Peyer's patch (tissue), 4 donors: ENCODE results near the gene MAP1B. TPM values are rescaled to one million over a fixed set of nuclear protein-coding genes. Genes with fewer than 3 reads are reported as not detected.

Experiments used
- DNase-seq, 3 donors: peaks; one replicate each; pipeline ENCODE4 v3.0.0-alpha.2; 2017 to 2019
- H3K27ac ChIP-seq, 4 donors: fragments of 200-600 bp; sonication (generic); one replicate each; pipeline ENCODE4 v1.5.1; 2016 to 2019
- H3K27me3 ChIP-seq, 2 donors: fragments of 200-600 bp; sonication (generic); one replicate each; pipeline ENCODE4 v1.5.1; 2019
- H3K36me3 ChIP-seq, 3 donors: fragments of 200-600 bp; sonication (generic); one replicate each; pipeline ENCODE4 v1.5.1; 2016 to 2019
- H3K4me1 ChIP-seq, 4 donors: fragments of 200-600 bp; sonication (generic); one replicate each; pipeline ENCODE4 v1.5.1; 2016 to 2019
- H3K4me3 ChIP-seq, 4 donors: fragments of 200-600 bp; sonication (generic); 1 replicate in 3 of 4; 2 replicates in 1 of 4; pipeline ENCODE4 v1.5.1; 2016 to 2019; ENCODE audit warnings: mild to moderate bottlenecking in 1 of 4
- H3K9me3 ChIP-seq, 4 donors: fragments of 200-600 bp; sonication (generic); one replicate each; pipeline ENCODE4 v1.5.1; 2016 to 2019; ENCODE audit warnings: mild to moderate bottlenecking in 1 of 4
- POLR2A ChIP-seq, 2 donors: fragments of 450-650 bp; IDR thresholded peaks; one replicate each; pipeline ENCODE4 v1.5.1; 2017; ENCODE audit warnings: antibody characterized with exemption in 2 of 2, mild to moderate bottlenecking in 2 of 2, moderate library complexity in 2 of 2
- total RNA-seq, 4 donors: library from RNA; depleted of rRNA; stranded (reverse); fragments of >200 nt; gene quantifications; one replicate each; pipeline ENCODE4 v1.1.0, GENCODE V29; 2016
- TF ChIP-seq, protein P1 (sequence below), 6 experiments: fragments of 450-650 bp in 4 of 6; fragments of 200-600 bp in 2 of 6; sonication (generic) in 1 of 6; IDR thresholded peaks; one replicate each; pipeline ENCODE4 v1.5.1; 2017 to 2019; ENCODE audit warnings: antibody characterized with exemption in 6 of 6, mild to moderate bottlenecking in 3 of 6, moderate library complexity in 1 of 6

MAP1B gene
- total RNA-seq, 4 donors from 2014 or later = 16.3 to 38.0 (median 25.7) TPM

DNA sequence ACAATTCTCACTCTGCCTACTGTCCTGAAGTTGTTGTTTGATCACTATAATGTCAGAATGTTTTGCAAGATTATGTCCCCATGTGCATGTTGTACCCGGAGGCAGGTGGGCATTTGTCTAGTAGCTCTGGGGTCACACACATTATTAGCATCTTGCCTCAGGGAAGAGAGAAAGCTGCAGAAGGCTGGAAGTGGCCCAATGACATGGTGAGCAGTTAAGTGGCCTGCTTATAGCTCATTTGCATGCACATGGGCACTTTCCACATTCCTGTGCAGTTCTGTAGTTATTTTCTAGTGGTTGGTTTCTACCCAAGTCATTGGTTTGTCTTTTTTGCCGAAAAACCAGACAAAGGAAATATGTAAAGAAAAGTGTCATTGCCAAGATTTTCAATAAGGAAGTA, 80.9 kb downstream of the MAP1B start:
- H3K9me3 ChIP-seq = no peaks in the 10 kb centered on the region
- no peaks in the 10 kb centered on the region for H3K27me3 ChIP-seq
- DNase-seq = no peak
- peaks cover 0 to 4% (median 0%) of the 10 kb centered on the region in 4 donors for H3K4me1 ChIP-seq
- no peak overlapping the region for H3K27ac ChIP-seq
- no peaks in the 10 kb centered on the region for H3K36me3 ChIP-seq
- no peak overlapping the region for H3K4me3 ChIP-seq
- TF ChIP-seq, protein P1, sequence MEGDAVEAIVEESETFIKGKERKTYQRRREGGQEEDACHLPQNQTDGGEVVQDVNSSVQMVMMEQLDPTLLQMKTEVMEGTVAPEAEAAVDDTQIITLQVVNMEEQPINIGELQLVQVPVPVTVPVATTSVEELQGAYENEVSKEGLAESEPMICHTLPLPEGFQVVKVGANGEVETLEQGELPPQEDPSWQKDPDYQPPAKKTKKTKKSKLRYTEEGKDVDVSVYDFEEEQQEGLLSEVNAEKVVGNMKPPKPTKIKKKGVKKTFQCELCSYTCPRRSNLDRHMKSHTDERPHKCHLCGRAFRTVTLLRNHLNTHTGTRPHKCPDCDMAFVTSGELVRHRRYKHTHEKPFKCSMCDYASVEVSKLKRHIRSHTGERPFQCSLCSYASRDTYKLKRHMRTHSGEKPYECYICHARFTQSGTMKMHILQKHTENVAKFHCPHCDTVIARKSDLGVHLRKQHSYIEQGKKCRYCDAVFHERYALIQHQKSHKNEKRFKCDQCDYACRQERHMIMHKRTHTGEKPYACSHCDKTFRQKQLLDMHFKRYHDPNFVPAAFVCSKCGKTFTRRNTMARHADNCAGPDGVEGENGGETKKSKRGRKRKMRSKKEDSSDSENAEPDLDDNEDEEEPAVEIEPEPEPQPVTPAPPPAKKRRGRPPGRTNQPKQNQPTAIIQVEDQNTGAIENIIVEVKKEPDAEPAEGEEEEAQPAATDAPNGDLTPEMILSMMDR (IDR thresholded peaks at IDR 0.05) = no peak
- TF ChIP-seq POLR2A (IDR thresholded peaks at IDR 0.05) = no peak

DNA sequence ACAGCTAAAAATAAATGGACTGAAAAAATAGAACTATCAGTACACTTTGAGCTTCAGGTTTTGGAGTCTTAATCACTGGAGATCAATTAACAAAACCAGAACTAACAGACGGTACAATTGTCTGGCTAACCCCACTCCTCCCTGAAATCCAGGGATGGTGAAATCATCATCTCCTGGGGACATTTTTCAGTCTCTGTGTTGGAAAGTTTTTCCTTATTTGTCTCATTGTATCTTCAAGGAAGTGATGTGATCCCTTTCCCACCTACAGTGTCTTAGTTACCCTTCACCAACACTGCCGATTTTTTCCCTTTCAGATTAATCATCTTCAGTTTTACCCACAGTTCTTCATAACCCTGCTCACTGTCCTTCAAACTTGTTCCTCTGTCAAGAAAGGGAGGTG, 81.9 kb downstream of the MAP1B start:
- H3K4me1 ChIP-seq = peaks cover 0 to 4% (median 0%) of the 10 kb centered on the region in 4 donors
- H3K9me3 ChIP-seq = no peaks in the 10 kb centered on the region
- no peak for TF ChIP-seq POLR2A (IDR thresholded peaks at IDR 0.05)
- TF ChIP-seq, protein P1 (IDR thresholded peaks at IDR 0.05) = no peak
- no peak for DNase-seq
- H3K27me3 ChIP-seq = no peaks in the 10 kb centered on the region
- H3K36me3 ChIP-seq = no peaks in the 10 kb centered on the region
- H3K4me3 ChIP-seq = no peak overlapping the region
- H3K27ac ChIP-seq = no peak overlapping the region

DNA sequence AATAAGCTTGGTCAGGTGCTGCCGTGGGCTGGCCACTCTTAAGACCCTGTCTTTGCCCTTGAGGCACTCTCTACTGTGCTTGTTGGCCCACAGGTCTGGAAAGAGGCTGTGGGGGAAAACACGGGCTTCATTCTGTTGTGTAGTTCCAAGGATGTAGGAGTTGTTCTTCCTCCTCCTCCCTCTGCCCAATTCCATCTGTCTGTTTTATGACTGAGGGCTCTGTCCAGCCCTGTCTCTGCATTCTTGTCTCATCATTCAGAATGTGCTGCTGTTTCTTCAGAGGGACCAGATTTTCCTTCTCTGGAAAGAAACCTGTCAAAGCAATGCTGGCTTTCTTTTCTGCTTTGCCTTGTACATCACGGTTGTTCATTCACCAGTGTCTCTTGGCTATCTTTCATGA, 84.1 kb downstream of the MAP1B start:
- H3K36me3 ChIP-seq = no peaks in the 10 kb centered on the region
- no peaks in the 10 kb centered on the region for H3K4me1 ChIP-seq
- H3K27me3 ChIP-seq = no peaks in the 10 kb centered on the region
- no peak overlapping the region for H3K27ac ChIP-seq
- TF ChIP-seq POLR2A (IDR thresholded peaks at IDR 0.05) = no peak
- TF ChIP-seq, protein P1 (IDR thresholded peaks at IDR 0.05) = no peak
- H3K9me3 ChIP-seq = no peaks in the 10 kb centered on the region
- DNase-seq = no peak
- H3K4me3 ChIP-seq = no peak overlapping the region

DNA sequence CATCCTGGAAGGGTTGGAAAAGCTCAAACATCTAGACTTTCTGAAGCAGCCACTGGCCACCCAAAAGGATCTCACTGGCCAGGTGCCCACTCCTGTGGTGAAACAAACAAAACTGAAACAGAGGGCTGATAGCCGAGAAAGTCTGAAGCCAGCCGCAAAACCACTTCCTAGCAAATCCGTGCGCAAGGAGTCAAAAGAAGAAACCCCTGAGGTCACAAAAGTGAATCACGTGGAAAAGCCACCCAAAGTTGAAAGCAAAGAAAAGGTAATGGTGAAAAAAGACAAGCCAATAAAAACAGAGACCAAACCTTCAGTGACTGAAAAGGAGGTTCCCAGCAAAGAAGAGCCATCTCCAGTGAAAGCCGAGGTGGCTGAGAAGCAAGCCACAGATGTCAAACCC, 87.6 kb downstream of the MAP1B start:
- H3K4me3 ChIP-seq = no peak overlapping the region
- peaks cover 0 to 3% (median 0%) of the 10 kb centered on the region in 3 donors for H3K36me3 ChIP-seq
- no peak for TF ChIP-seq POLR2A (IDR thresholded peaks at IDR 0.05)
- TF ChIP-seq, protein P1 (IDR thresholded peaks at IDR 0.05) = no peak
- H3K27ac ChIP-seq = no peak overlapping the region
- no peaks in the 10 kb centered on the region for H3K9me3 ChIP-seq
- DNase-seq = peak in 1 of 3 donors; percentile 39
- no peaks in the 10 kb centered on the region for H3K27me3 ChIP-seq
- H3K4me1 ChIP-seq = no peaks in the 10 kb centered on the region

DNA sequence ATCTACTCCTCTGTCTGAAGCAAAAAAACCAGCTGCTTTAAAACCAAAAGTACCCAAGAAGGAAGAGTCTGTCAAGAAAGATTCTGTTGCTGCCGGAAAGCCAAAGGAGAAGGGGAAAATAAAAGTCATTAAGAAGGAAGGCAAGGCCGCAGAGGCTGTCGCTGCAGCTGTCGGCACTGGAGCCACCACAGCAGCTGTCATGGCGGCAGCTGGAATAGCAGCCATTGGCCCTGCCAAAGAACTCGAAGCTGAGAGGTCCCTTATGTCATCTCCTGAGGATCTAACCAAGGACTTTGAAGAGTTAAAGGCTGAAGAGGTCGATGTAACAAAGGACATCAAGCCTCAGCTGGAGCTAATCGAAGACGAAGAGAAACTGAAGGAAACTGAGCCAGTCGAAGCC, 88.3 kb downstream of the MAP1B start:
- TF ChIP-seq, protein P1 (IDR thresholded peaks at IDR 0.05) = no peak
- no peak for TF ChIP-seq POLR2A (IDR thresholded peaks at IDR 0.05)
- no peaks in the 10 kb centered on the region for H3K4me1 ChIP-seq
- H3K4me3 ChIP-seq = no peak overlapping the region
- H3K36me3 ChIP-seq = peaks cover 0 to 3% (median 0%) of the 10 kb centered on the region in 3 donors
- H3K9me3 ChIP-seq = no peaks in the 10 kb centered on the region
- no peak for DNase-seq
- no peaks in the 10 kb centered on the region for H3K27me3 ChIP-seq
- H3K27ac ChIP-seq = no peak overlapping the region

DNA sequence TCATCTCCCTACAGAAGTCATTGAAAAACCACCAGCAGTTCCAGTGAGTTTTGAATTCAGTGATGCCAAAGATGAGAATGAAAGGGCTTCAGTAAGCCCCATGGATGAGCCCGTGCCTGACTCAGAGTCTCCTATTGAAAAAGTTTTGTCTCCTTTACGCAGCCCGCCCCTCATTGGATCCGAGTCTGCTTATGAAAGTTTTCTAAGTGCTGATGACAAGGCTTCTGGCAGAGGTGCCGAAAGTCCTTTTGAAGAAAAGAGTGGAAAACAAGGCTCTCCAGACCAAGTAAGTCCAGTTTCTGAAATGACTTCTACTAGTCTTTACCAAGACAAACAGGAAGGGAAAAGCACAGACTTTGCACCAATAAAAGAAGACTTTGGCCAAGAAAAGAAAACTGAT, 90.1 kb downstream of the MAP1B start:
- Histone ChIP-seq H3K4me1 (no peaks in the 10 kb centered on the region), H3K27ac (no peak overlapping the region), H3K27me3 (no peaks in the 10 kb centered on the region), H3K9me3 (no peaks in the 10 kb centered on the region), H3K36me3 (peaks cover 0 to 3% (median 0%) of the 10 kb centered on the region in 3 donors), H3K4me3 (no peak overlapping the region)
- TF ChIP-seq, protein P1 (IDR thresholded peaks at IDR 0.05) = no peak
- no peak for TF ChIP-seq POLR2A (IDR thresholded peaks at IDR 0.05)
- DNase-seq = no peak
